ENCODE results near the gene CFTR.

The CFTR gene

GRCh38 chr7:117552660-117553059 lies 72.8 kb downstream of the CFTR start:
- no peak for TF ChIP-seq CTCF (IDR thresholded peaks at IDR 0.05; ENCODE audit: extremely low read depth, insufficient read depth, missing control alignments)
- in situ Hi-C loops (cut with MboI; ENCODE audit: low pct_unique_long_range_greater_than_20kb, low sequenced_read_pairs, unreplicated experiment) = no loop called here
- DNase-seq (ENCODE audit: low spot score) = no peak

- in situ Hi-C loops (cut with MboI; ENCODE audit: low pct_unique_long_range_greater_than_20kb, low sequenced_read_pairs, unreplicated experiment) = no loop called here
- no peak for TF ChIP-seq CTCF (IDR thresholded peaks at IDR 0.05; ENCODE audit: extremely low read depth, insufficient read depth, missing control alignments)
- DNase-seq (ENCODE audit: low spot score) = no peak
These were observed 75.4 kb downstream of the CFTR start for GRCh38 chr7:117555260-117555659.

GRCh38 chr7:117559391-117559790 lies 79.6 kb downstream of the CFTR start:
- no peak for DNase-seq (ENCODE audit: low spot score)
- in situ Hi-C loops (cut with MboI; ENCODE audit: low pct_unique_long_range_greater_than_20kb, low sequenced_read_pairs, unreplicated experiment) = no loop called here
- TF ChIP-seq CTCF (IDR thresholded peaks at IDR 0.05; ENCODE audit: extremely low read depth, insufficient read depth, missing control alignments) = no peak

DNA sequence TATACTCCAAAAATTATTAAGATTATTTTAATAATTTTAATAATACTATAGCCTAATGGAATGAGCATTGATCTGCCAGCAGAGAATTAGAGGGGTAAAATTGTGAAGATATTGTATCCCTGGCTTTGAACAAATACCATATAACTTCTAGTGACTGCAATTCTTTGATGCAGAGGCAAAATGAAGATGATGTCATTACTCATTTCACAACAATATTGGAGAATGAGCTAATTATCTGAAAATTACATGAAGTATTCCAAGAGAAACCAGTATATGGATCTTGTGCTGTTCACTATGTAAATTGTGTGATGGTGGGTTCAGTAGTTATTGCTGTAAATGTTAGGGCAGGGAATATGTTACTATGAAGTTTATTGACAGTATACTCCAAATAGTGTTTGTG lies 80.2 kb downstream of the CFTR start:
- no peak for DNase-seq (ENCODE audit: low spot score)
- in situ Hi-C loops (cut with MboI; ENCODE audit: low pct_unique_long_range_greater_than_20kb, low sequenced_read_pairs, unreplicated experiment) = no loop called here
- no peak for TF ChIP-seq CTCF (IDR thresholded peaks at IDR 0.05; ENCODE audit: extremely low read depth, insufficient read depth, missing control alignments)

DNA sequence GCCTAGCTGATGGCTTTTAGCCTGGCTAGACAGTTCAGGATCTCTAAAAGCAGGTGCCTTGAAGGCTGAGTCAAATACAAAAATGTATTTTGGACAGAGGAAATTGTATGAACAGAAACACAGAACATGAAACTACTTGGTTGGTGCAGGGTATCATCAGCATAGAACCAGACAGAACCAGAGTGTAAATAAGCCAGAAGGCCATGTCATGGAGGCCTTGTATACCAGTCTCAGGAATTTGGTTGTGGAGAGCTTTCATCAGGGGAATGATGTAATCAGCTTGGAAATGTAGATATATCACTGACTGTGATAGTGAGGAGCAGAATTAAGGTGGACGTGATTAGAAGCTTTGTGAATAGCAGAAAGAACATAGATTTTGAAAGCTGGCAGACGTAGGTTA lies 82.9 kb downstream of the CFTR start:
- DNase-seq (ENCODE audit: low spot score) = no peak
- in situ Hi-C loops (cut with MboI; ENCODE audit: low pct_unique_long_range_greater_than_20kb, low sequenced_read_pairs, unreplicated experiment) = no loop called here
- no peak for TF ChIP-seq CTCF (IDR thresholded peaks at IDR 0.05; ENCODE audit: extremely low read depth, insufficient read depth, missing control alignments)

GRCh38 chr7:117564080-117564479 lies 84.3 kb downstream of the CFTR start:
- no peak for TF ChIP-seq CTCF (IDR thresholded peaks at IDR 0.05; ENCODE audit: extremely low read depth, insufficient read depth, missing control alignments)
- DNase-seq (ENCODE audit: low spot score) = no peak
- in situ Hi-C loops (cut with MboI; ENCODE audit: low pct_unique_long_range_greater_than_20kb, low sequenced_read_pairs, unreplicated experiment) = no loop called here

GRCh38 chr7:117564627-117565026 lies 84.8 kb downstream of the CFTR start:
- no peak for DNase-seq (ENCODE audit: low spot score)
- in situ Hi-C loops (cut with MboI; ENCODE audit: low pct_unique_long_range_greater_than_20kb, low sequenced_read_pairs, unreplicated experiment) = no loop called here
- TF ChIP-seq CTCF (IDR thresholded peaks at IDR 0.05; ENCODE audit: extremely low read depth, insufficient read depth, missing control alignments) = no peak
